GM03348 (cell line): ENCODE measurements around the gene TTC23L.
A peak's percentile ranks its signal among the peaks of the same experiment; 100 is the strongest.
"Not testable (repeated sequence)": the region's sequence is repeated elsewhere in the genome, so short reads cannot be mapped to it uniquely, and the experiment has no call there.

ENCODE experiments used
- DNase-seq: peaks from one replicate; pipeline ENCODE4 v3.0.0; 2012; ENCODE audit warnings: low spot score

Gene TTC23L

DNA sequence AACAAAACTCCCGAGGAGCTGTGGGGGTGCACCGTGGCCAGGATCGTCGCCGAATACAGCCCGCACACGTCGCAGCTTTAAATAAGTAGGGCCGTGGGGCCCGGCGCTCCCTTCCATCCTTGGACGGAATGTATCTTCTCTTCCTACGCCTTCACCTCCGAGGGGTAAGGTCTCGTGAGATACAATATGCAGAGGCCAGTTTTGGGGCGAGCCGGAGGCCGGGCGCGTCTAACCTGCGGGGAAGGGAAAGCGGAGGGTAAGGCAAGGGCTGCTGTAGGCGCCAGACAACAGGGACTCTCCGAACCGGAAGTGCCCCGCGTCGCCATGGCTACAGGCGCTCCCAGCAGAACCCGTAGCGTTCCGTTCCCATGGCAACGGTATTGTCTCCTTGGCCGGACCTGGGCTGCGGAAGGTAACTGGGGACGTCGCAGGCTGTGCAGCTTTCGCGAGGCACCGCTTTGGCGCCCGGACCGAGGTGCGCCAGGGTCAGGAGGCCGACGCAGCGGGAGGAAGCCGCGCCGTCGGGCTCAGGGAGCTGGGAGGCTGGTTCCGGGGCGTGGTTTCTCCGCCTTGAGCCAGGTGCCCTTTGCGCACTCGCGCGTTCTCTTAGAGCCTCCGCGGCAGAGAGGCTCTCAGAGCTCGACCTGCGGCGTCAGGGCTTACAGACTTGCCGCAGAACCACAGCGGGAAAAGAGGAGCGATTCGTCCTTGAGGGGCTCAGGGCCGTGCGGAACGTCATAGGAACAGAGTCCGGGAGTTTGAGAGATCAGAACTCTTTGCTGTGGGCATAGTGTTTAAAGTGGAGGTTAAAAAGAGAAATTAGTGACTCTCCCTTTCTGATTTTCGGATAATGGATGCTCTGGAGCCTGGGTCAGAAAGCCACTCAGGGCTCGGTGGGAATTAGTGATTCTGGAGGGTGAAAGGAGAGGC, at the start of gene TTC23L:
TSS of gene TTC23L (plus strand) at position 380 of the 930 bp plus-strand sequence. CDS start 1,508 bp downstream, outside the sequence.
- peak; percentile 94 for DNase-seq

DNA sequence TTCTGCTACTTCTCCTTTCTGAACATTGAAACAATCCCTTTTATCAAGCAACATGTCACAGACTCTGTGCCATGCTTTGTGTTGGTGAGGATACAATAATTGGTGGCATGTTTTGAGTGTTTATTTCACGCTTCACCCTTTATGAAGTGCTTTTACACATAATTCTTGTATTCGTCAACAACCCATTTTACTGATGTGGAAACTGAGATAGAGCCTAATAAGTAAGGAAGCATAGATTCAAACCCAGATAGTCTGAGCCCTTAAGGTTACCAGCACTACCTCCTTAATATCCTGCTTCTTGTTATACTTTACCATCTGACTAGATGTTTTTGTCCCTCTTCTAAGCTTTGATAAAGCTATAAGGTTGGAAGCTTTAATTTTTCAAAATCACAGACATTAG, 49.3 kb upstream of the TTC23L start:
- no peak for DNase-seq

GRCh38 chr5:34790069-34790468, 48.9 kb upstream of the TTC23L start:
- DNase-seq = no peak

DNA sequence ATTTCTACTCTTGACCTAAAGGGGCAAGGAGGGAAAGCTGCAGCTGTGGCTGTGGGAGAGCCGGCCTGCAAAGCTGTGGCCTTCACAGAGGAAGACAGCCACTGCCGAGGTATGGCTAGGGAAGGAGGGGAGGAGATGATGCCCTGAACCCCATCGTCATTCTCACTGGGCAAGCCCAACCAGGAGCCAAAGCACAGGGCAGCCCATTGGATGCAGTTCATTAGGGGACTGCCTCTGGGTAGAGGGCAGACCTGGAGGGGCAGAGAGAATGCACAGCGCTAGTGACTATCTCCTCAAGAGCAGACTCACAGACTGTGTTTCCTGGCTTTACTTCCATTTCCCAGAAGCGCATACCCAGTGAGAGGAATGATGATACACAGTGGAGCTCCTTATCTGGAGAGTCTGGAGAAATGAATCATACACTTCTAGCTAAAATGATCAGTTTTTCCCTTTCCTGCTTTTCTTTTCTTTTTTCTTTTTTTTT, 47.2 kb upstream of the TTC23L start:
- peak; percentile 45 for DNase-seq

DNA sequence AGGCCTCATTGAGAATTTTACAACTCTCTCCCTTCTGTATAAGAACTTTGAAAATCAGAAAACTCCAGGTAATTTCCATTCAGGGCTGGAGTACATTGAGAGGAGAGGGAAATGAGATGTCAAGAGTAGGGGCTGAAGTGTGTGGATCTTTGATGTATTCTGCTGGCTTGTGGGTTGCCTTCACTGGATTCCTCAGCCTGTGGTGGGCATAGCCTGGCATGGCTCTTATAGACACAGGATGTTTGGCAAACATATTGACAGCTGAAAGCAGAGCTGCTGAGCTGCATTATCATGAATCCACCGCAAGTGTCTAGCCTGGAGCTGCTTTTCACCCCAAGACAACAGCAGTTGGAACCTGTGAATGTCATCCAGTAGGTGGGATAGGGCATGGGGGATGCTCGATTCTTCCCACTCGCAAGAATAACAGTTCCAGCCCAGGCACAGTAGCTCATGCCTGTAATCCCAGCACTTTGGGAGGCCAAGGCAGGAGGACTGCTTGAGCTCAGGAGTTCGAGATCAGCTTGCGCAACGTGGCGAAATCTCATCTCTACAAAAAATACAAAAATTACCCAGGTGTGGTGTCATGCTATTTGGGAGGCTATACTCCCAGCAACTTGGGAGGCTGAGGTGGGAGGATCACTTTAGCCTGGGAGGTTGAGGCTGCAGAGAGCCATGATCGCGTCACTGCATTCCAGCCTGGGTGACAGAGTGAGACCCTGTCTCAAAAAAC, 36.0 kb upstream of the TTC23L start:
- DNase-seq = no peak

- peak; percentile 45 for DNase-seq
These were observed 34.8 kb upstream of the TTC23L start for GRCh38 chr5:34803974-34804732.

DNA sequence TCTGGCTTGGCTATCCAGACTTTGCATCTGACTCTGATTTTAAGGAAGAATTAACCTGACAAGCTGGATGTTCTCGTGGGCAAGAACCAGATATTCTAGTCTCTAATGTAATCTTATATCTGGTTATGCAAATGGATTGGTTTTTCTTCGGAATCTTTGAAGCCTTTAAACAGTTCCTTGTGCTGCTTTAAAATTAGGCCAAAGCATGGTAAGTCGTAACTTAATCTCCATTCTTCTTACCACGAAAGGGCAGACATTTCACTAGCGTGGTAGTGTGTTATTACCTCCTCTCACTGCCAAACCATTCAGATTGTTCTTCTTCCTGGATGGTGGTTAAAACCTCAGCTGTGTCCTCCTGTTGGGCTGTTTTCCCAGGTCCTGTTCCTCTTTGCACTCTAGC, 34.1 kb upstream of the TTC23L start:
- no peak for DNase-seq

DNA sequence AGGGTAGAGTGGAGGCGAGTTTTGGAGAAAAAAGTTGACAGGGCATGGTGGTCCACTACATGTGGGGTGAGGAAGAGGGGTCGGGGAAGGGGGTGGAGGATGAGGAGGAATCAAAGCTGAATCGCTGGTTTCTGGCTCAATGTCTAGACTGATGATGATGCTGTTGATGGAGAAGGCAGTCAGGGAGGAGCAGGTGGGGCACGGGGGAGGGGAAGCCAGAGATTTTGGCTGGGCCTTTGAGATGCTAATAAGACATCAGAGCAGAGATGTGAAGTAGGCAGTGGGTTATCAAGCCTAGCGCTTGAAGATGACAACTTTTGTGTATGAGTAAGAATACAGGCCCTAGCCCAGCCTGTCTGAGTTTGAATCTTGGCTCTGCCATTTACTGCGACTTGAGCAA, 32.4 kb upstream of the TTC23L start:
- no peak for DNase-seq

DNA sequence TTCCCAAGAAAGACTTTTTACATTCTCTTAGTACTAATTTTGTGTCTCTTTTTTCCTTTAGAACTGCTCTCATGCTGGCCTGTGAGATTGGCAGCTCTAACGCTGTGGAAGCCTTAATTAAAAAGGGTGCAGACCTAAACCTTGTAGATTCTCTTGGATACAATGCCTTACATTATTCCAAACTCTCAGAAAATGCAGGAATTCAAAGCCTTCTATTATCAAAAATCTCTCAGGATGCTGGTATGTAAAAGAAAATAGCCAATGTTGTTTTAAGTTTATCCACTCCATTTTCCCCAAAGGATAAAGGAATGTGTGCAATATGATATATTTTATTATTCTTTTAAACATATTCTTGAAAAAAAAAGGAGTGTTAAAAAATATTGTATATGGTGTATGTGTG, 27.3 kb upstream of the TTC23L start:
- no peak for DNase-seq

GRCh38 chr5:34813509-34813908, 25.5 kb upstream of the TTC23L start:
- DNase-seq = no peak

GRCh38 chr5:34817558-34818351, 21.2 kb upstream of the TTC23L start:
- DNase-seq = peak; percentile 42

GRCh38 chr5:34818717-34819116, 20.2 kb upstream of the TTC23L start:
- DNase-seq = no peak

DNA sequence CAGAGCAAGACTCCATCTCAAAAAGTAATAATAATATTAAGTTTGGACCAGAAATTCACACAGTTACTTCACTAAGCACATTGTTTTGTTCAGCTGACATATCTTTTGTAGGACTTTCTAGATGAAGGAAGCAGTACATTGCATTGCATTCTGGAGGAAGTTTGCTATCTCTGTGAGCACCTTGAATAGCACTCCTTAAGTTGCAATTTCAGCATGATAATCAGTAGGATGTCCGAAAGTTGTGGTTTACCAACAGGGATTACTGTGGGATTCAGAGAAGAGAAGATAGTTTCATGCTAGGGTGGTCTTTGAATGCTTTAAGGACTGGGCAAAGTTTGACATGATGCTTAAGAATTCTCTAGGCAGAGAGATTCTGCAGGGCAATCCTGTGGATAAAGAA, 18.4 kb upstream of the TTC23L start:
- DNase-seq = no peak

- no peak for DNase-seq
These were observed 15.8 kb upstream of the TTC23L start for GRCh38 chr5:34822956-34823715.

GRCh38 chr5:34826347-34826746, 12.6 kb upstream of the TTC23L start:
- DNase-seq = no peak

GRCh38 chr5:34827588-34828506, 11.1 kb upstream of the TTC23L start:
- no peak for DNase-seq

DNA sequence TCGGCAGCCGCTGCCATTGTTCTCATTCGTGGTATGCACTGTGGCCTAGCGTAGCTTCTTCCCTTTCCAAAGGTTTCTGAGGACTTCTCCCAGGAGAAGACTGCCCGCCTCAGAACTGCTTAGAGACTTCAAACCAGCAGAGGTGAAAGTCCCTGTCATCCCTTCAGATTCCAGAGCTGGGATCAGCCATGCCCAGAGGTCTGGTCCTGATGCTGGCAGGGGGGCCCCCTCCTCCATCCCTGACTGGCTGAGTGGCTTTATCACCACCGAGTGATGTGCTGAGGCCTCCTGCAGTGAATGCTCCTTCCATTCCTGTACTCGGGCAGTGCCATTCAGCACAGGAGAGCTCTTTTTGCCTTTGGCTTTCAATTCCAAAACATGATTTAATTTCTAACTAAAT, 8.1 kb upstream of the TTC23L start:
- DNase-seq = not testable (repeated sequence)

DNA sequence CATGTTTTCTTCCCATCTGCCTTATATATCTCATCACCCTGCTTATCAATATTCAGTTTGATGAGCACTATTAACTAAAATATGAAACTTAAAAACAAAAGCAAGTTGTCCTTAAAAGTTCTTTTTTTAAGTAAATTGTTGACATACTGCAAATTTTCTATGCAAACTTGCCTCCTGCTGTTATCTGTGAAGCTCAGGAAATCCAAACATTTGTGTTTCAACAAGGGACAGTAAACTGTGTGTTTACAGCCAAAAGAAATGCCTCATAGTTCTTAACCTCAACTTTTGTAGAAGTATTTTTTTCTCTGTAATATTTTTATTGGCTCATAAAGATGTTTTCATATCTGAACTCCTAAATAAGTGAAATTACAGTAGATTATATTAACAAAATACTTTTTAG, 7.7 kb upstream of the TTC23L start:
- DNase-seq = no peak

GRCh38 chr5:34832568-34832967, 6.4 kb upstream of the TTC23L start:
- DNase-seq = no peak

DNA sequence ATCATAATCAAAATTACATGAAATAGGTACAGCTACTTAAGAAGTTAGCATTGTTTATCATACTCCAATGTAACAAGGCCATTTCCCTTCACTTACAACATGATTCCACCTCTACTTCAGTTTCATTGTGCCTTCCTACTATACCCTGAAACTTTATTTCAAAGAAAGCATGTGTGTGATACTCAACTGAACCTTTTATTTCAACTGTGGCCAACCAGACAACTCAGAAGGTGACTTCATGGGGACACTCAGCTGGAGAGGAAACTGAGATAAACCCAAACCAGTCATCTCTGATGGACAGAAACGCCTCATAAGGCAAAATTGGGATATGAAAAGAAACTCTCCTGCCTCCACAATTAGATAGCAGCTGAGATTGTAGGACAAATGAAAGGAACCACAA, 5.9 kb upstream of the TTC23L start:
- no peak for DNase-seq
